SK-N-SH treated with all-trans-retinoic acid at 6 μM for 48 hours (cell line): Measurements from ENCODE around the gene PPM1H.

Experiments
- ATAC-seq: fragments of 200-7000 bp; cut with Tn5 transposase; 3 replicates; pipeline ENCODE4 v1.9.1; 2020; ENCODE audit warnings: mild to moderate bottlenecking, moderate library complexity
- ARNTL ChIP-seq: fragments of 450-650 bp; formaldehyde crosslinking; IDR thresholded peaks from 2 replicates; pipeline ENCODE4 v1.5.0; 2020; ENCODE audit warnings: low read depth, mild to moderate bottlenecking, moderate library complexity, borderline replicate concordance
- BACH2 ChIP-seq: fragments of 250-450 bp; sonication (Bioruptor Pico); IDR thresholded peaks from 2 replicates; pipeline ENCODE4 v1.9.0; 2021; ENCODE audit warnings: mild to moderate bottlenecking, borderline replicate concordance
- CREB5 ChIP-seq: fragments of 250-450 bp; sonication (Bioruptor Pico); IDR thresholded peaks from 2 replicates; pipeline ENCODE4 v1.5.1; 2020; ENCODE audit warnings: low read depth, mild to moderate bottlenecking, moderate library complexity
- CSRNP3 ChIP-seq: fragments of 250-450 bp; sonication (Bioruptor Pico); IDR thresholded peaks from 2 replicates; pipeline ENCODE4 v1.5.1; 2021; ENCODE audit warnings: mild to moderate bottlenecking, moderate library complexity
- ESRRG ChIP-seq: fragments of 250-450 bp; sonication (Bioruptor Pico); IDR thresholded peaks from 2 replicates; pipeline ENCODE4 v1.6.1; 2021; ENCODE audit warnings: mild to moderate bottlenecking
- GLIS3 ChIP-seq: fragments of 250-450 bp; sonication (Bioruptor Pico); IDR thresholded peaks from 2 replicates; pipeline ENCODE4 v1.5.0; 2020; ENCODE audit warnings: mild to moderate bottlenecking, moderate library complexity
- ISL1 ChIP-seq: fragments of 250-450 bp; sonication (Bioruptor Pico); IDR thresholded peaks from 2 replicates; pipeline ENCODE4 v2.1.2; 2022; ENCODE audit warnings: mild to moderate bottlenecking, moderate library complexity
- OSR1 ChIP-seq: fragments of 250-450 bp; sonication (Bioruptor Pico); IDR thresholded peaks from 2 replicates; pipeline ENCODE4 v1.8.0; 2022; ENCODE audit warnings: moderate library complexity, mild to moderate bottlenecking, inconsistent platforms
- PATZ1 ChIP-seq: fragments of 250-450 bp; sonication (Bioruptor Pico); IDR thresholded peaks from 2 replicates; pipeline ENCODE4 v1.8.0; 2020; ENCODE audit warnings: mild to moderate bottlenecking, moderate library complexity, borderline replicate concordance
- PPARA ChIP-seq: fragments of 250-450 bp; sonication (Bioruptor Pico); IDR thresholded peaks from 2 replicates; pipeline ENCODE4 v1.5.0; 2020; ENCODE audit warnings: mild to moderate bottlenecking, borderline replicate concordance
- RARB ChIP-seq: fragments of 250-450 bp; sonication (Bioruptor Pico); IDR thresholded peaks from 2 replicates; pipeline ENCODE4 v1.8.0; 2021; ENCODE audit warnings: mild to moderate bottlenecking, moderate library complexity
- SNAI2 ChIP-seq: fragments of 250-450 bp; sonication (Bioruptor Pico); IDR thresholded peaks from 2 replicates; pipeline ENCODE4 v1.5.0; 2020; ENCODE audit warnings: mild to moderate bottlenecking, moderate library complexity
- TCF4 ChIP-seq: fragments of 250-450 bp; sonication (Bioruptor Pico); IDR thresholded peaks from 2 replicates; pipeline ENCODE4 v1.8.0; 2021; ENCODE audit warnings: mild to moderate bottlenecking, moderate library complexity, borderline replicate concordance
- TOX ChIP-seq: fragments of 250-450 bp; sonication (Bioruptor Pico); IDR thresholded peaks from 2 replicates; pipeline ENCODE4 v1.8.0; 2021; ENCODE audit warnings: mild to moderate bottlenecking, moderate library complexity, borderline replicate concordance
- TSHZ2 ChIP-seq: fragments of 250-450 bp; sonication (Bioruptor Pico); IDR thresholded peaks from 2 replicates; pipeline ENCODE4 v1.5.0; 2020; ENCODE audit warnings: mild to moderate bottlenecking, moderate library complexity
- ZC3H10 ChIP-seq: fragments of 250-450 bp; sonication (Bioruptor Pico); IDR thresholded peaks from 2 replicates; pipeline ENCODE4 v1.5.1; 2021; ENCODE audit warnings: mild to moderate bottlenecking, moderate library complexity
- ZFP3 ChIP-seq: fragments of 250-450 bp; sonication (Bioruptor Pico); IDR thresholded peaks from 2 replicates; pipeline ENCODE4 v1.5.0; 2020; ENCODE audit warnings: mild to moderate bottlenecking, moderate library complexity
- ZFP30 ChIP-seq: fragments of 450-650 bp; formaldehyde crosslinking; IDR thresholded peaks from 2 replicates; pipeline ENCODE4 v1.5.0; 2022; ENCODE audit warnings: mild to moderate bottlenecking, moderate library complexity
- ZNF565 ChIP-seq: fragments of 450-650 bp; formaldehyde crosslinking; conservative IDR thresholded peaks from 2 replicates; pipeline ENCODE4 v1.5.0; 2020; ENCODE audit warnings: low read depth, mild to moderate bottlenecking, moderate library complexity
- ZNF70 ChIP-seq: fragments of 450-650 bp; formaldehyde crosslinking; IDR thresholded peaks from 2 replicates; pipeline ENCODE4 v1.5.0; 2020; ENCODE audit warnings: mild to moderate bottlenecking, moderate library complexity
- ZNF8 ChIP-seq: fragments of 450-650 bp; formaldehyde crosslinking; IDR thresholded peaks from 2 replicates; pipeline ENCODE4 v1.5.0; 2020; ENCODE audit warnings: mild to moderate bottlenecking, moderate library complexity

PPM1H gene

DNA sequence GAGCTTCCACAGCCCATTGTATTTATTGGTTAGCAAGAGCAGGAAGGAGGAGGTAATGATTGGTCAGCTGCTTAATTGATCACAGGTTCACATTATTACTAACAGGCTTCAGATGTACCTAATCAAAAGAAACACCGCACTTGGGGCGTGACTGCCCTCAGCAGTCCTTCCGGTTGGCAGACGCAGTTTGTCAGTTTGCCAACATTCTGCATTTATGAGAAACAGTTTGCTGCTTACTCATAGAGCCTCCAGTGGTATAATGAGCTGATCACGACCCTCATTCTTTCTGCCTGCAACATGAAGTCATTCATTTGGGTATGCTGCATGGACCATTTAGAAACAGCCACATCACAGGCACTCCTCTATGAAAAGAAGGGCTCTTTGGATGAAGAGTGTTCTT is 42.5 kb upstream of the PPM1H start:
- TF ChIP-seq ZC3H10 (no peak), ZNF565 (CRISPR knock-in tag) (no peak), ZFP3 (CRISPR knock-in tag) (no peak), ARNTL (no peak), TCF4 (CRISPR knock-in tag) (no peak), SNAI2 (CRISPR knock-in tag) (no peak), TSHZ2 (CRISPR knock-in tag) (no peak), ESRRG (CRISPR knock-in tag) (no peak), OSR1 (CRISPR knock-in tag) (no peak), GLIS3 (no peak), CSRNP3 (no peak), ZNF70 (CRISPR knock-in tag) (no peak), ZFP30 (CRISPR knock-in tag) (no peak), RARB (CRISPR knock-in tag) (no peak), TOX (CRISPR knock-in tag) (no peak), ZNF8 (no peak), PATZ1 (CRISPR knock-in tag) (no peak), ISL1 (CRISPR knock-in tag) (no peak)

GRCh38 chr12:62976110-62976662 is 41.2 kb upstream of the PPM1H start:
- no peak for ATAC-seq
- no peak for TF ChIP-seq ESRRG (CRISPR knock-in tag)
- no peak for TF ChIP-seq PPARA (CRISPR knock-in tag)
- no peak for TF ChIP-seq GLIS3
- TF ChIP-seq ZNF565 (CRISPR knock-in tag): no peak
- TF ChIP-seq, all 23 proteins: peak for 0

More for the DNA sequence above, 42.5 kb upstream of the PPM1H start:
- ATAC-seq: no peak

GRCh38 chr12:62971769-62972525 is 37.0 kb upstream of the PPM1H start:
- no peak for TF ChIP-seq ZFP3 (CRISPR knock-in tag)
- TF ChIP-seq PATZ1 (CRISPR knock-in tag): no peak
- TF ChIP-seq SNAI2 (CRISPR knock-in tag): no peak
- no peak for TF ChIP-seq CREB5 (CRISPR knock-in tag)
- no peak for TF ChIP-seq RARB (CRISPR knock-in tag)
- TF ChIP-seq TCF4 (CRISPR knock-in tag): no peak
- TF ChIP-seq OSR1 (CRISPR knock-in tag): no peak
- no peak for TF ChIP-seq BACH2
- no peak for TF ChIP-seq ARNTL
- TF ChIP-seq TSHZ2 (CRISPR knock-in tag): no peak
- TF ChIP-seq ZNF565 (CRISPR knock-in tag): no peak
- TF ChIP-seq CSRNP3: no peak
- TF ChIP-seq ESRRG (CRISPR knock-in tag): no peak
- TF ChIP-seq, all 23 proteins: peak for 0
- no peak for ATAC-seq
